Peyer's patch (tissue), 4 donors: ENCODE measurements around the gene UBE2D2.

Source experiments
- CTCF ChIP-seq, 6 experiments: fragments of 450-650 bp in 4 of 6; fragments of 200-600 bp in 2 of 6; sonication (generic) in 1 of 6; IDR thresholded peaks; one replicate each; pipeline ENCODE4 v1.5.1; 2017 to 2019; ENCODE audit warnings: antibody characterized with exemption in 6 of 6, mild to moderate bottlenecking in 3 of 6, moderate library complexity in 1 of 6
- POLR2A ChIP-seq, 2 donors: fragments of 450-650 bp; IDR thresholded peaks; one replicate each; pipeline ENCODE4 v1.5.1; 2017; ENCODE audit warnings: antibody characterized with exemption in 2 of 2, mild to moderate bottlenecking in 2 of 2, moderate library complexity in 2 of 2

- TF ChIP-seq CTCF (IDR thresholded peaks at IDR 0.05) (no peak), POLR2A (IDR thresholded peaks at IDR 0.05) (no peak)
Measured at GRCh38 chr5:139513852-139514485, 47.2 kb upstream of the UBE2D2 start.
